Measurements from ENCODE around the gene SLC28A2.

SLC28A2 gene

DNA sequence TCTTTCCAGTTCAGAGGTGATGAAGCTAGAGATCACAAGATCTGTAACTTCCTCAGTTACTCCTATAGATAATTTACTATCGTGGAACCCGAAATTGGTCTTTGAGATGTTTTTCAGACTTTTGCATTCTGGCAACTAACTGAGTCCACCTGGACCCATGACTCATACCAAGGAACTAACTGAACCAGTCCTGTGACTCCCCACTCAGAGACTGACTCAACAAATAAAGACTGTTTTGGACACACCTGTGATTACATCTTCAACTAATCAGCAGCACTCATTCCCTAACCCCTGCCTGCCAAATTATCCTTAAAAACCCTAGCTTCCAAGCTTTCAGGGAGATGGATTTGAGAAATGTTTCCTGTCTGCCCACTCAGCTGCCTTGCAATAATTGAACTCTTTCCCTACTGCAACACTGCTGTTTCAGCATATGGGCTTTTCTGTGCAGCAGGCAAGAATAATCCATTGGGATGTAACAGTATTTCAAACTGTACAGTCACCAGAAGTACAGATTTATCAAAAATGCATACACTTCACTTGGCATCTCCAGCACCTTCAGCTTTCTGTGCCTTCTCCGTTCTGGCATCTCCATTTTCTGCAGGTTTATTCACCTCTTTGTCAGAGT lies 68.7 kb downstream of the SLC28A2 start:
- Histone ChIP-seq H4K20me1 (no peaks in the 10 kb centered on the region), H3K4me1 (no peaks in the 10 kb centered on the region), H3K4me2 (no peak overlapping the region), H3K4me3 (no peak overlapping the region), H3K9me3 (no peaks in the 10 kb centered on the region), H3K9ac (no peak overlapping the region), H3K27me3 (no peaks in the 10 kb centered on the region), H3K36me3 (no peaks in the 10 kb centered on the region), H3K27ac (no peak overlapping the region)
- no peak for TF ChIP-seq Cebpa-rat (IDR thresholded peaks at IDR 0.05)

DNA sequence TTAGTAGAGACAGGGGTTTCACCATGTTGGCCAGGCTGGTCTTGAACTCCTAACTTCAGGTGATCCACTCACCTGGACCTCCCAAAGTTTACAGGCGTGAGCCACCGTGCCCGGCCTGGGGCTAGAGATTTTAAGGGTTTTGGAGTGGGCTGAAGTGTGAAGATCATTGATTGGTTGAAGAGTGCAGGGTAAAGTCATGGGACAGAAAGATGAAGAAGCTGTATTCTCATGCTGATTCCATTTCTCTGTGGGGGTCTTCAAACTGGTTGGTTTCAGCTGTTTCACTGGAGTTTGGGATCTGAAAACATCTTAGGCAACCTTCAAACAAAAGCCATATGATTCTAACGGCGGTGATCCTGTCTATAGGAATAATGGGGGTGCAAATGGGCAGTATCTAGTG lies 74.2 kb downstream of the SLC28A2 start:
- no peaks in the 10 kb centered on the region for H4K20me1 ChIP-seq
- H3K4me2 ChIP-seq: no peak overlapping the region
- H3K27me3 ChIP-seq: no peaks in the 10 kb centered on the region
- H3K27ac ChIP-seq: no peak overlapping the region
- TF ChIP-seq Cebpa-rat (IDR thresholded peaks at IDR 0.05): no peak
- H3K36me3 ChIP-seq: no peaks in the 10 kb centered on the region
- H3K4me1 ChIP-seq: no peaks in the 10 kb centered on the region
- no peak overlapping the region for H3K4me3 ChIP-seq
- H3K9ac ChIP-seq: no peak overlapping the region
- no peaks in the 10 kb centered on the region for H3K9me3 ChIP-seq

- Histone ChIP-seq H3K9me3 (no peaks in the 10 kb centered on the region), H3K27me3 (no peaks in the 10 kb centered on the region), H3K36me3 (no peaks in the 10 kb centered on the region), H4K20me1 (no peaks in the 10 kb centered on the region), H3K9ac (no peak overlapping the region), H3K4me3 (no peak overlapping the region), H3K4me2 (no peak overlapping the region), H3K27ac (no peak overlapping the region), H3K4me1 (no peaks in the 10 kb centered on the region)
- no peak for TF ChIP-seq Cebpa-rat (IDR thresholded peaks at IDR 0.05)
Measured at GRCh38 chr15:45326741-45327140, 74.7 kb downstream of the SLC28A2 start.

Measured in BLaER1 (cell line).